ENCODE results near the gene EML4. TPM values are rescaled to one million over a fixed set of nuclear protein-coding genes. Genes with fewer than 3 reads are reported as not detected.

EML4 gene
- total and polyA plus RNA-seq, 7 experiments from 2014 or later, result 64.9 to 167 (median 141) TPM

DNA sequence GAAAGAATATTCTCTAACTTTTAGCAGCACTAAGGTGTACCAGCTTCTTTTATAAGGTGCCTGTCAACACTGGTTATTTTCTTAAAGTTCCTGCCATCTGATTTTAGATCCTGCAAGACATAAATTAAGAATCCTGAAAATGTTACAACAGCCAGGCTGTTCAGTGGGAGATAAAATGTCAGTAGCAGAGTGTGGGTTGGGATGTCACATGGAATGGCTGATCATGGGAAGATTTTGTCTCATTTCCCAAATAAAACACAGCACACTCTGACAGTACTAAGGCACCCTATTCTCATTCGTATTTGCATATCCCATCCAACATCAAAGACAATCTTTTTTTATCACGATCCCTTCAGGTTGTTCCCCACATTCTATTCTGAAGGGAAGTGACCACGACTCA lies 194.3 kb downstream of the EML4 start:
- H3K4me1 Mint-ChIP-seq, result peaks cover 23 to 50% (median 41%) of the 10 kb centered on the region in 7 donors
- Histone ChIP-seq H3K9me3 (ENCODE audit: control insufficient read depth in 2 of 3, low read length in 3 of 3) (no peaks in the 10 kb centered on the region), H3K27ac (ENCODE audit: low read depth, low read length) (no peak overlapping the region), H3K27me3 (ENCODE audit: control insufficient read depth in 2 of 2, insufficient read depth in 2 of 2, low read length in 2 of 2) (no peaks in the 10 kb centered on the region), H3K4me1 (ENCODE audit: control insufficient read depth in 2 of 2, insufficient read depth in 2 of 2, low read length in 2 of 2) (peaks cover 20 to 22% of the 10 kb centered on the region in 2 donors), H3K4me3 (ENCODE audit: low read length) (no peak overlapping the region), H3K36me3 (ENCODE audit: control insufficient read depth in 2 of 3, insufficient read depth in 3 of 3, low read length in 3 of 3) (peaks cover 0 to 5% (median 0%) of the 10 kb centered on the region in 3 experiments)
- CTCF ChIA-PET, result no interaction called here
- no peaks in the 10 kb centered on the region for H3K9me3 Mint-ChIP-seq
- POLR2A ChIA-PET, result interaction anchor here (0.7 kb wide), 1 partner anchor 25 kb away, joined by 4 read pairs; no protein-coding TSS in a partner anchor
- H3K4me3 Mint-ChIP-seq, result no peak overlapping the region
- H3K27ac Mint-ChIP-seq, result peak overlapping the region in 1 of 9 donors; percentile 32
- H3K36me3 Mint-ChIP-seq, result no peaks in the 10 kb centered on the region
- ATAC-seq (no peak), DNase-seq (no peak)
- intact Hi-C loops (cut with micrococcal nuclease), result loop anchor here (5.0 to 10.0 kb wide), 5 partner anchors 209 to 2001 kb away; partner anchors contain the start of genes ZFP36L2 (in 2 of the 2), CAMKMT (in 1 of the 2), DYNC2LI1 (in 1 of the 2) and PREPL (in 1 of the 2)
- H3K27me3 Mint-ChIP-seq, result peaks cover 0 to 3% (median 0%) of the 10 kb centered on the region in 5 donors

DNA sequence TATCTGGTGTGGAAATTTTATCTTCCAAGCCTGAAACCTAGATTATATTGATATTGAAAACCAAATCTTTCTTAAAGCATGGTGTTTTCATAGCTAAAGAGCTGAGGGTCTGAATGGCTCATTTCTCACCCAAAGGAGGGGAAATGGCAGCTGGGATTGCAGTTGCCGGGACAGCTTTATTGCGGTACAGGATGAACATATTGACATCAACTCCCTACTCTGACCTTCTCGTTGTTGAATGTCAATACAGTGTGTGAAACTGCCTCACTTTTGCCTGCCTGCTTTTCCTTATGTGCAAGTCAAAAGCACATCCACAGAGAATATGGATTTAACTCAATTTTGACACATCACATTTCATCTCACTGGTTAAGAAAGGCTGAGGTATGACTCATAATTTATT lies 195.5 kb downstream of the EML4 start:
- peaks cover 0 to 3% (median 0%) of the 10 kb centered on the region in 5 donors for H3K27me3 Mint-ChIP-seq
- no peak overlapping the region for H3K4me3 ChIP-seq (ENCODE audit: low read length)
- H3K27ac ChIP-seq (ENCODE audit: low read depth, low read length), result no peak overlapping the region
- H3K4me1 Mint-ChIP-seq, result peaks cover 10 to 45% (median 30%) of the 10 kb centered on the region in 7 donors
- H3K36me3 ChIP-seq (ENCODE audit: control insufficient read depth in 2 of 3, insufficient read depth in 3 of 3, low read length in 3 of 3), result peaks cover 0 to 5% (median 0%) of the 10 kb centered on the region in 3 experiments
- no peak overlapping the region for H3K27ac Mint-ChIP-seq
- peaks cover 9 to 10% of the 10 kb centered on the region in 2 donors for H3K4me1 ChIP-seq (ENCODE audit: control insufficient read depth in 2 of 2, insufficient read depth in 2 of 2, low read length in 2 of 2)
- no peaks in the 10 kb centered on the region for H3K27me3 ChIP-seq (ENCODE audit: control insufficient read depth in 2 of 2, insufficient read depth in 2 of 2, low read length in 2 of 2)
- intact Hi-C loops (cut with micrococcal nuclease), result loop anchor here (5.0 to 10.0 kb wide), 5 partner anchors 208 to 2000 kb away; partner anchors contain the start of genes ZFP36L2 (in 2 of the 2), CAMKMT (in 1 of the 2), DYNC2LI1 (in 1 of the 2) and PREPL (in 1 of the 2)
- H3K36me3 Mint-ChIP-seq, result no peaks in the 10 kb centered on the region
- POLR2A ChIA-PET, result no interaction called here
- DNase-seq (no peak), ATAC-seq (no peak)
- no peak overlapping the region for H3K4me3 Mint-ChIP-seq
- no peaks in the 10 kb centered on the region for H3K9me3 Mint-ChIP-seq
- CTCF ChIA-PET, result no interaction called here
- no peaks in the 10 kb centered on the region for H3K9me3 ChIP-seq (ENCODE audit: control insufficient read depth in 2 of 3, low read length in 3 of 3)

DNA sequence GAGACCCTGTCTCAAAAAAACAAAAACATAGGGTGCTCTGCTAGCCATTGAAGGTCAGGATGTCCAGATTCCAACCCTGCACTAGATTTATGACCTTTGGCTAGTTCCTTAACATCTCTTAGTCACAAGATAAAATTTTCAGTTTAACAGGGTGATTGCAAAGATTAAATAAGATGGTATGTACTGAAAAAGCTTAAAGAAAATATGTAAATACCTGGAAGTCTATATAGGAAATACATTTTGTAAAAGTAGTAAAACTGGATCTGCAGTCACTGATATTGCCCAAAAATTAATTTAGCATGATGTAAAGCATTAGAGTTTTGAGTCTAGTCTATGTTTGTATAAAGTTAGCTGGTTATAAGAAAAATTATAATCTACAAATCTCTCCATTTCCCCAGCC lies 197.3 kb downstream of the EML4 start:
- H3K9me3 ChIP-seq (ENCODE audit: control insufficient read depth in 2 of 3, low read length in 3 of 3), result no peaks in the 10 kb centered on the region
- ChIA-PET CTCF (no interaction called here), POLR2A (interaction anchor here (0.6 kb wide), 1 partner anchor 781 kb away, joined by 3 read pairs; no protein-coding TSS in a partner anchor)

DNA sequence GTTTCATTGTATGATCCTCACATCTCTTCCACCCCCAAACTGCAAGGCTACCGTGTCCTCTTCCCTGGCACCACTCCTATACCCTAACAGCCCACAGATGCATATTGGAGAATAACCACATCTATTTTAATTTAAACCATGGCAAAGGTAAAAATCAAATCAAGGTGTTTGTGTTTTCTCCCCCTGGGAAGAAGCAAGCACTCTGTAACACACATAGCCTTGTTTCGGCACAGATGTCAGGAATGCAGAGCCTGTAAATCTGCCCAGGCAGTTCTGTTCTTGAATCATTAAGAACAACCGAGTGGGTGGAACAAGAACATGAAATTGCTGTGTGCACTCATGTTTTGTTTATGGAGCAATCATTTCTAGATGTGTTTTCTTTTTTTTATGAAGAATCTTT lies 198.7 kb downstream of the EML4 start:
- Histone ChIP-seq H3K4me3 (ENCODE audit: low read length) (no peak overlapping the region), H3K27me3 (ENCODE audit: control insufficient read depth in 2 of 2, insufficient read depth in 2 of 2, low read length in 2 of 2) (no peaks in the 10 kb centered on the region), H3K27ac (ENCODE audit: low read depth, low read length) (no peak overlapping the region), H3K36me3 (ENCODE audit: control insufficient read depth in 2 of 3, insufficient read depth in 3 of 3, low read length in 3 of 3) (no peaks in the 10 kb centered on the region), H3K9me3 (ENCODE audit: control insufficient read depth in 2 of 3, low read length in 3 of 3) (no peaks in the 10 kb centered on the region), H3K4me1 (ENCODE audit: control insufficient read depth in 2 of 2, insufficient read depth in 2 of 2, low read length in 2 of 2) (peaks cover 0 to 4% of the 10 kb centered on the region in 2 donors)
- Mint-ChIP-seq H3K27ac (peak overlapping the region in 4 of 9 donors; percentile 30 to 58 (median 53)), H3K9me3 (no peaks in the 10 kb centered on the region), H3K27me3 (peaks cover 0 to 3% (median 0%) of the 10 kb centered on the region in 5 donors), H3K36me3 (no peaks in the 10 kb centered on the region), H3K4me3 (peak overlapping the region in 3 of 10 donors; percentile 10 to 28 (median 28)), H3K4me1 (peaks cover 2 to 25% (median 11%) of the 10 kb centered on the region in 7 donors)
- ChIA-PET CTCF (no interaction called here), POLR2A (interaction anchor here (0.6 kb wide), 1 partner anchor 119 kb away, joined by 3 read pairs; no protein-coding TSS in a partner anchor)
- ATAC-seq, result no peak
- DNase-seq, result no peak
- intact Hi-C loops (cut with micrococcal nuclease), result loop anchor here in 1 of 2 donors (10.0 kb wide), 2 partner anchors 857 to 1997 kb away; partner anchors contain the start of genes CAMKMT, PREPL and ZFP36L2

More for the DNA sequence above, 197.3 kb downstream of the EML4 start:
- Histone ChIP-seq H3K27ac (ENCODE audit: low read depth, low read length) (no peak overlapping the region), H3K4me3 (ENCODE audit: low read length) (no peak overlapping the region), H3K27me3 (ENCODE audit: control insufficient read depth in 2 of 2, insufficient read depth in 2 of 2, low read length in 2 of 2) (no peaks in the 10 kb centered on the region), H3K4me1 (ENCODE audit: control insufficient read depth in 2 of 2, insufficient read depth in 2 of 2, low read length in 2 of 2) (peaks cover 4 to 6% of the 10 kb centered on the region in 2 donors), H3K36me3 (ENCODE audit: control insufficient read depth in 2 of 3, insufficient read depth in 3 of 3, low read length in 3 of 3) (no peaks in the 10 kb centered on the region)
- DNase-seq, result no peak
- Mint-ChIP-seq H3K4me1 (peaks cover 2 to 35% (median 21%) of the 10 kb centered on the region in 7 donors), H3K9me3 (no peaks in the 10 kb centered on the region), H3K27me3 (peaks cover 0 to 3% (median 0%) of the 10 kb centered on the region in 5 donors), H3K4me3 (no peak overlapping the region), H3K27ac (no peak overlapping the region), H3K36me3 (no peaks in the 10 kb centered on the region)
- intact Hi-C loops (cut with micrococcal nuclease), result loop anchor here in 1 of 2 donors (10.0 kb wide), 2 partner anchors 858 to 1998 kb away; partner anchors contain the start of genes CAMKMT, PREPL and ZFP36L2
- no peak for ATAC-seq

DNA sequence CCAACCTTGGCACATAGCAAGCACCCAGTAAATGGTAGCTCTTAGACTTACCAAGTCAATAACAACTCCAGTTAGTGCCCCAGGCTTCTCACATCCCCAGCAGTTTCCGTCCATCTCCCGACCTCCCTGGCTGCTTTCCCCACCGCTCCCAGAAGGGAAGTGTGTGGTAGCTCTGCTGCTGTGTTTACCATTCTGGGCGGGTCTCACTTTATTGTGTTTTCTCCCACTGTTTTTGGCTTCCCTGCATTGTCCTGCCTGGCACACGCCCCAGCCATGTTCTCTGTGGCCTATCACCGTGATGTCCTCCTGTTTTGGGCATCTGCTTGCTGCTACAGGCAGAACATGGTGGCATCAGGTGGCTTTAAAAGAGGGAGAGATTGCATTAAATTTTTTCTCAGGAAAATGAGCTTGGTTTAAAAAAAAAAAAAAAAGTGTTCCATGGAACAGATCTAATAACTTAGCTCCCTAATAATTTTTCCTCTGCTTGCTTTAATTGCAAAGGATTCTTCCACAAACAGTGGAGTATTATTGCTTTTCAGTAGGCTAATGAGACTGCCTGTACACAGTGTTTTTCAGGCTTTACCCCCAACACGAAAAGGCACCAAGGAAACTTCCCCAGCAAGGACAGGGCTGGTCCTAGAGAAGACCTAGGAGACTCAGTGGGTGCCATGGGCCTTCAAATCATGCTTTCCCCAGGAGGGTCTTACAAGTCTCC lies 199.8 kb downstream of the EML4 start:
- no peaks in the 10 kb centered on the region for H3K36me3 Mint-ChIP-seq
- H3K27me3 Mint-ChIP-seq, result peaks cover 0 to 3% (median 0%) of the 10 kb centered on the region in 5 donors
- ChIA-PET CTCF (no interaction called here), POLR2A (no interaction called here)
- H3K9me3 Mint-ChIP-seq, result no peaks in the 10 kb centered on the region
- Histone ChIP-seq H3K27me3 (ENCODE audit: control insufficient read depth in 2 of 2, insufficient read depth in 2 of 2, low read length in 2 of 2) (no peaks in the 10 kb centered on the region), H3K4me1 (ENCODE audit: control insufficient read depth in 2 of 2, insufficient read depth in 2 of 2, low read length in 2 of 2) (peaks cover 0 to 4% of the 10 kb centered on the region in 2 donors), H3K4me3 (ENCODE audit: low read length) (no peak overlapping the region), H3K36me3 (ENCODE audit: control insufficient read depth in 2 of 3, insufficient read depth in 3 of 3, low read length in 3 of 3) (no peaks in the 10 kb centered on the region), H3K27ac (ENCODE audit: low read depth, low read length) (no peak overlapping the region), H3K9me3 (ENCODE audit: control insufficient read depth in 2 of 3, low read length in 3 of 3) (no peaks in the 10 kb centered on the region)
- peak overlapping the region in 1 of 10 donors; percentile 28 for H3K4me3 Mint-ChIP-seq
- no peak for ATAC-seq
- intact Hi-C loops (cut with micrococcal nuclease), result loop anchor here in 1 of 2 donors (10.0 kb wide), 2 partner anchors 856 to 1996 kb away; partner anchors contain the start of genes CAMKMT, PREPL and ZFP36L2
- peak overlapping the region in 1 of 9 donors; percentile 28 for H3K27ac Mint-ChIP-seq
- no peak for DNase-seq
- peaks cover 2 to 25% (median 11%) of the 10 kb centered on the region in 7 donors for H3K4me1 Mint-ChIP-seq

DNA sequence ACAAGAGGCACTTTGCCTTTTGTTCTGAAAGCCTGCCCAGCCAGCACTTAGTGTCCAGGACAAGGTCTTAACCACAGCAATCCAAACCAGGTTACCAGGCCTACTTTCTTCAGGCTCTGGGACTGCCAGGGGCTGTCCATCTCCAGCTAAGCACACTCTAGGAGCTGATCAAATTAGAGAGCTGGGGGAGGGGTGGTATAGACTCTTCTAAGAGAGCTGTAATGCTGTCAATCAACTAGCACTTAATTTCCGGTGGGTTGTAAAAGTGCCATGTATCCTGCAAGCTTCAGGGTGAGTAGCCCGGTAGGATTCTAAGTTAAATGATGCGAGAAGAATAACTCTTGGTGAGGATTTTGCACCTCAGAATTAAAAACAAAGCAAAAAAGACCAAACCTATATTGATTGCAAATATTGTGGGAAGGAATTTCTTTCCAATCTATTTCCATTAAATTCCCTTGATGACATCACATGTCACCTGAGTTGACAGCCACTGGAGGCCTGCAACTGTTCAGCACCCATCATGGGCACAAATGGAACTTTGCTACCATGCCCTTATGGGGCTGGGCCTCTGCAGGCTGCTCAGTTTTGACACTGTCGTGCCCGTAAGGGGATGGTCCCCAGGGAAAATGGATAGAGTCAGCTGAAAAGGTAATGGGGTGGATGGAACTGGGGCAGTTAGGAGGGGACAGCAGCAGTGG lies 200.5 kb downstream of the EML4 start:
- POLR2A ChIA-PET, result interaction anchor here (0.5 kb wide), 1 partner anchor 198 kb away, joined by 5 read pairs; no protein-coding TSS in a partner anchor
- intact Hi-C loops (cut with micrococcal nuclease), result loop anchor here in 1 of 2 donors (10.0 kb wide), 2 partner anchors 855 to 1995 kb away; partner anchors contain the start of genes CAMKMT, PREPL and ZFP36L2
- H3K36me3 ChIP-seq (ENCODE audit: control insufficient read depth in 2 of 3, insufficient read depth in 3 of 3, low read length in 3 of 3), result no peaks in the 10 kb centered on the region

More for the DNA sequence above, 200.5 kb downstream of the EML4 start:
- Histone ChIP-seq H3K4me3 (ENCODE audit: low read length) (no peak overlapping the region), H3K27ac (ENCODE audit: low read depth, low read length) (no peak overlapping the region), H3K4me1 (ENCODE audit: control insufficient read depth in 2 of 2, insufficient read depth in 2 of 2, low read length in 2 of 2) (peaks cover 0 to 4% of the 10 kb centered on the region in 2 donors), H3K9me3 (ENCODE audit: control insufficient read depth in 2 of 3, low read length in 3 of 3) (no peaks in the 10 kb centered on the region), H3K27me3 (ENCODE audit: control insufficient read depth in 2 of 2, insufficient read depth in 2 of 2, low read length in 2 of 2) (no peaks in the 10 kb centered on the region)
- ATAC-seq (no peak), DNase-seq (no peak)
- Mint-ChIP-seq H3K9me3 (no peaks in the 10 kb centered on the region), H3K4me1 (peaks cover 2 to 25% (median 11%) of the 10 kb centered on the region in 7 donors), H3K27me3 (peaks cover 0 to 5% (median 0%) of the 10 kb centered on the region in 5 donors), H3K27ac (peak overlapping the region in 1 of 9 donors; percentile 18), H3K4me3 (no peak overlapping the region), H3K36me3 (no peaks in the 10 kb centered on the region)
- CTCF ChIA-PET, result interaction anchor here (0.6 kb wide), 1 partner anchor 150 kb away, joined by 3 read pairs; no protein-coding TSS in a partner anchor
